ENCODE data around the gene ABCB6.

ABCB6 gene

GRCh38 chr2:219245148-219245898 is 26.6 kb upstream of the ABCB6 start, which contains the start of the genes GLB1L and STK16:
Gene GLB1L, minus strand, starts transcription at chr2:219245444. Its CDS starts 1,871 bp downstream, at chr2:219243573.
Gene STK16, plus strand, starts transcription at chr2:219245479. Its CDS starts 521 bp downstream, at chr2:219246000.
- peak within 1 kb of the TSS; percentile 90 to 95 for H3K4me3 ChIP-seq (replicated peaks in 1 of 2; ENCODE audit: low read depth in 2 of 2, low read length in 2 of 2)
- DNase-seq (ENCODE audit: low read depth in 2 of 2): peak; percentile 95 to 96
- TF ChIP-seq CTCF (IDR thresholded peaks at IDR 0.05; ENCODE audit: low read depth, low read length): no peak

DNA sequence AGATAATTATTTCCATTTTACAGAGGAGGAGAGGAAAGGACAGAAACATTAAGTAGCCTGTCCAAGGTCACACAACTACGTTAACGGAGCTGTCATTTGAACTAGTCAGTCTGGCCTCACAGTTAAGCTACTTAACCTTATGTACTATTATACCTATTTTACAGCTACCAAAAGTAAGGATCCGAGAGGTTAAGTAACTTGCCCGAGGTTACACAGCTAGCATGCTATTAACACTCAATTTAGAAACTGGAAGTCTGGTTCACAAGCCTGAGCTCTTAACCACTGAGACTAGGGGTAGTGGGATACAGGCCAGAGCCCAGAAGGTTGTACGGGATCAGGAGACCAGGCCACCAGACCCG is 26.0 kb upstream of the ABCB6 start:
- TF ChIP-seq CTCF (IDR thresholded peaks at IDR 0.05; ENCODE audit: low read depth, low read length): no peak
- no peak for DNase-seq (ENCODE audit: low read depth in 2 of 2)
- H3K4me3 ChIP-seq (replicated peaks in 1 of 2; ENCODE audit: low read depth in 2 of 2, low read length in 2 of 2): peak overlapping the region; percentile 90 to 95

DNA sequence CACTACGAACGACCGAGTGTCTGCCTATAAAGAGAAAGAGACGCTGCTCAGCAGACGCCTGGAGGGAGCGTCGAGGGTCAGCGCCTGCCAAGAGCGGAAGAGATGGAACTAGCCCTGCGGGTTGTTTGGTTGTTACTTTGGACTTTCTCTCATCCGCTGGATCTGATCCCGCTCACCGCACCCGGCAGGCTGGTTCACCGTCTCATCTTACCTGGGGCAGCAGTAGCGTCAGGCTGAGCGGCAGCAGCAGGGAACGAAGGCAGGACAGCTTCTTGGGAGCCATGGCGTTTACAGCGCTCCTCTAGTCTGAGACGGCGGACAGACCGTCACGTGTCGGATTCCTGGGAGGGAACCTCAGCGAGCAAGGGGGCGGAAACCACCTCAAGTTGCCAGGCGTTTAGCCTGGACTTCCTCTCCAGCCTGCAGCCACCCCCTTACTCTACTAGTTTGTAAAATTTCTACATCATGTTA is 24.6 kb upstream of the ABCB6 start:
- TF ChIP-seq CTCF (IDR thresholded peaks at IDR 0.05; ENCODE audit: low read depth, low read length): no peak
- peak in 1 of 2 donors; percentile 50 for DNase-seq (ENCODE audit: low read depth in 2 of 2)
- peak overlapping the region in 1 of 2 donors; percentile 19 for H3K4me3 ChIP-seq (replicated peaks in 1 of 2; ENCODE audit: low read depth in 2 of 2, low read length in 2 of 2)

DNA sequence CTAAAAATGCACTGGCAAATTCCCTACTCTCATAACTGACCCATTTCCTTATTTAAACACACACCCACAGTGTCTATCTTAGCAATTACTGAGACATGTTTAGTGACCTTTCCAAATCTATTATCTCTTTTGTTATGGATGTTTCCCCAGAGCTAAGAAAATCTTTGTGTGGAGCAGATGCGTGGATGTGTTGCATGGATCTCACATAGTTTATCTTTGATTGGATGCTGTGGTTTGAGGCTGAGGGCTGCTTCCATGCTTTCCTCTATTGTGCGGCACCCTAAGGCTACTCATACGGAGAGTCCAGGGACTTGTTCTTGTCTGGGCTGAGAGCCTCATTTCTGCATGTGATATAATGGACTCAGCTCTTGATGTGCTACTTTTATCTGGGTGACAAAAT is 15.6 kb upstream of the ABCB6 start:
- H3K4me3 ChIP-seq (replicated peaks in 1 of 2; ENCODE audit: low read depth in 2 of 2, low read length in 2 of 2): no peak overlapping the region
- no peak for DNase-seq (ENCODE audit: low read depth in 2 of 2)
- TF ChIP-seq CTCF (IDR thresholded peaks at IDR 0.05; ENCODE audit: low read depth, low read length): no peak

GRCh38 chr2:219230059-219230540 is 11.3 kb upstream of the ABCB6 start:
- TF ChIP-seq CTCF (IDR thresholded peaks at IDR 0.05; ENCODE audit: low read depth, low read length): no peak
- H3K4me3 ChIP-seq (replicated peaks in 1 of 2; ENCODE audit: low read depth in 2 of 2, low read length in 2 of 2): peak overlapping the region; percentile 80 to 91
- peak; percentile 53 to 57 for DNase-seq (ENCODE audit: low read depth in 2 of 2)

DNA sequence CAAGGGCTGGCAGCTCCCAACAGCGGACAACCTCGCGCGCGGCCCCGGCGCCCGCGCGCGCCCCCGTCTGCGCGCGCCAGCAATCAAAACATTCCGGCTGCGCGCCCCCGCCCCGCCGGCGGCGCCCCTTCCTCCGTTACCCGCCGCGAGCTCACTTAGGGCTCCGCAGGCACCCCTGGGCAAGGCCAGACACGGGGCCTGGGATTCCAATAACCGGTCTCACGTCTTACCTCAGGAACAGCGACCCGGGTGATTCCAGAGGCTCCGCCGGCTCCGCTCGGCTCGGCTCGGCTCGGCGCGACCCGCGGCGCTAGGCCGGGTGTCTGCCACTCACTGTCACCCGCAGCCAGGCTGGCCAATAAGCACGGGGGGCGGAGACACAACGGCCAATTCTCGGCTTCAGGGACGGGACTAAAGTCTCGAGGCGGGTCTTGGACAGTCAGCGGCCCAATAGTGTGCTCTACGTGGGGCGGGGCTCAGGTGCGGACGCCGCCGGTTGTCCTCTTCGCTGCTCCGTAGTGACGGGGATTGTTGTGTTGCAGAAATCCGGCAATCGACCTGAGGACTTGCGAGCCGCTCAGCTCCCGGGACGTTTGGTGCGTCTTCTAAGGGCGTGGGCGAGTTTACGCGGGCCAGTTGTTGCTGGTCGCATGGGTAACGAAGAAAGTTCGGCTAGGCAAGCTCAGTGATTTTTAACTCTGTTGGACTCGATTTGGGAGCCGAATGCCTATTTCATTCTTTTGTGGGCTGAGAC is 10.7 kb upstream of the ABCB6 start, which contains the start of the genes ANKZF1 and ATG9A:
Gene ANKZF1 (plus strand): TSS at position 502 of the 754 bp plus-strand sequence. CDS start 452 bp downstream, outside the sequence.
Gene ATG9A (minus strand): TSS at position 332 of the 754 bp plus-strand sequence. CDS start 1,612 bp downstream, outside the sequence.
- peak; percentile 99 for DNase-seq (ENCODE audit: low read depth in 2 of 2)
- peak within 1 kb of the TSS; percentile 90 to 91 for H3K4me3 ChIP-seq (replicated peaks in 1 of 2; ENCODE audit: low read depth in 2 of 2, low read length in 2 of 2)
- no peak for TF ChIP-seq CTCF (IDR thresholded peaks at IDR 0.05; ENCODE audit: low read depth, low read length)
